Body of pancreas (tissue), 4 donors: ENCODE measurements around the gene SLC13A3.

ENCODE experiments used
- POLR2A ChIP-seq, 3 donors: fragments of 450-650 bp; IDR thresholded peaks; one replicate each; pipeline ENCODE4 v1.6.1; 2016; ENCODE audit warnings: antibody characterized with exemption in 3 of 3, mild to moderate bottlenecking in 2 of 3
- TF ChIP-seq, protein P1 (sequence below), 7 experiments: fragments of 450-650 bp in 4 of 7; fragments of 200-600 bp in 3 of 7; sonication (generic) in 3 of 7; IDR thresholded peaks; one replicate each; pipeline ENCODE4 v1.5.1; 2016 to 2019; ENCODE audit warnings: antibody characterized with exemption in 7 of 7

DNA sequence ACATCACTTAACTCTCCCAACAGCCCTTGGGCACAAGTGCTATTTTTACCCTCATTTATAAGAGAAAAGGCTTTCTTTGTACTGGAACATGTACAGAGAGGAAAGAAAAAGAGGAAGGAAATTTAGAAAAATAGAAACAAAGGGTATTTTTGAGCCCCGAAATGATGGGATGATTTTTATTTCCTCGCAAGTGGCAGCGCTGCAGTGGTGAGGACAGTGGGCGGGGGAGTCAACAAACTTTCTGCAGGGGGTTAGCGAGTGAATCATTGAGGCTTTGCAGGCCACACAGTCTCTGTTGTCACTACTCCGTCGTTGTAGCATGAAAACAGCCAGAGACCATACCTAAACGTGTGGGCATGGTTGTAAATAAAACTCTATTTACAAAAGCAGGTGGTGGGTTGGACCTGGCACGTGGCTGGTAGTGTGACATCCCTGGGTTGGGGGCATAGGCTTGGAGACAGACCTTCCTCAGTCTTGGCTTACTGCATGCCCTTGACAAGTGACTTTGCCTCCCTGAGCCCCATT is 75.3 kb downstream of the SLC13A3 start:
- TF ChIP-seq, protein P1, sequence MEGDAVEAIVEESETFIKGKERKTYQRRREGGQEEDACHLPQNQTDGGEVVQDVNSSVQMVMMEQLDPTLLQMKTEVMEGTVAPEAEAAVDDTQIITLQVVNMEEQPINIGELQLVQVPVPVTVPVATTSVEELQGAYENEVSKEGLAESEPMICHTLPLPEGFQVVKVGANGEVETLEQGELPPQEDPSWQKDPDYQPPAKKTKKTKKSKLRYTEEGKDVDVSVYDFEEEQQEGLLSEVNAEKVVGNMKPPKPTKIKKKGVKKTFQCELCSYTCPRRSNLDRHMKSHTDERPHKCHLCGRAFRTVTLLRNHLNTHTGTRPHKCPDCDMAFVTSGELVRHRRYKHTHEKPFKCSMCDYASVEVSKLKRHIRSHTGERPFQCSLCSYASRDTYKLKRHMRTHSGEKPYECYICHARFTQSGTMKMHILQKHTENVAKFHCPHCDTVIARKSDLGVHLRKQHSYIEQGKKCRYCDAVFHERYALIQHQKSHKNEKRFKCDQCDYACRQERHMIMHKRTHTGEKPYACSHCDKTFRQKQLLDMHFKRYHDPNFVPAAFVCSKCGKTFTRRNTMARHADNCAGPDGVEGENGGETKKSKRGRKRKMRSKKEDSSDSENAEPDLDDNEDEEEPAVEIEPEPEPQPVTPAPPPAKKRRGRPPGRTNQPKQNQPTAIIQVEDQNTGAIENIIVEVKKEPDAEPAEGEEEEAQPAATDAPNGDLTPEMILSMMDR (IDR thresholded peaks at IDR 0.05): no peak
- no peak for TF ChIP-seq POLR2A (IDR thresholded peaks at IDR 0.05)
